Measurements from ENCODE around the gene SMIM35. TPM values are rescaled to one million over a fixed set of nuclear protein-coding genes. Genes with fewer than 3 reads are reported as not detected.

Gene SMIM35
- total RNA-seq, 1 experiment from 2014 or later = not detected

DNA sequence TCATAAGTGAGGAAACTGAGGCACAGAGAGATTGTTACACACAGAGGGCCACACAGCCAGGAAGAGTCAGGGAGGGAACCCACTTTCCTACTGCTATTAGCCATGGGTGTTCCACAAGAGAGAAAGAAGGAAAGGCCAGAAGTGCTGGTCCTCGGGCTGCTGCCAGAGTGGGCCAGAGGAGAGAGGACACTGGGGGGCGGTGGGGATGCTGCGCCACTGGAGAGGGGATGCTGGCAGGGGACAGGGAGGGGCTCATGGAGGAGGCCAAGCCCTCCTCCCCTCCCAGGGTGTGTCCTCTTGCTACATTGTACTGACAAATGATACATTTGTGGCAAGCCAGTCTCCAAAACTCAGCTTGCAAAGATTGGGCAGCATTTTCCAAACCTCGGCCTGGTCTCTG, 90.7 kb downstream of the SMIM35 start:
- H4K20me1 ChIP-seq (ENCODE audit: low read length) = no peaks in the 10 kb centered on the region
- ChIA-PET CTCF (no interaction called here), POLR2A (ENCODE audit: unreplicated experiment) (no interaction called here)
- H3K27ac ChIP-seq (ENCODE audit: low read length) = no peak overlapping the region
- ATAC-seq (no peak), DNase-seq (no peak)
- BruUV-seq (replicated peaks) = no TSS peak
- no peak overlapping the region for H3K4me3 ChIP-seq (ENCODE audit: low read length)
- H2AFZ ChIP-seq (ENCODE audit: low read length) = no peak overlapping the region
- TF ChIP-seq EZH2 (IDR thresholded peaks at IDR 0.05; ENCODE audit: low read length, unreplicated experiment) (no peak), EZH2phosphoT487 (IDR thresholded peaks at IDR 0.05; ENCODE audit: borderline replicate concordance, low read length) (no peak), CTCF (conservative IDR thresholded peaks at IDR 0.05; ENCODE audit: low read depth, low read length) (no peak)
- no peaks in the 10 kb centered on the region for H3F3A ChIP-seq (ENCODE audit: low read length, unreplicated experiment)
- intact Hi-C loops (cut with micrococcal nuclease) = no loop called here
- no peak overlapping the region for H3K9ac ChIP-seq (ENCODE audit: low read length)
- H3K27me3 ChIP-seq (ENCODE audit: low read length) = peaks cover 50% of the 10 kb centered on the region
- no peaks in the 10 kb centered on the region for H3K9me2 ChIP-seq (replicated peaks; ENCODE audit: low read length)
- no peak overlapping the region for H3K4me2 ChIP-seq (ENCODE audit: low read length)
- no peaks in the 10 kb centered on the region for H3K9me3 ChIP-seq (ENCODE audit: low read length)
- no peaks in the 10 kb centered on the region for H3K36me3 ChIP-seq (ENCODE audit: low read depth, low read length)
- H3K4me1 ChIP-seq (ENCODE audit: insufficient read depth, low read length) = no peaks in the 10 kb centered on the region
- H3K79me2 ChIP-seq (ENCODE audit: low read length) = no peaks in the 10 kb centered on the region

DNA sequence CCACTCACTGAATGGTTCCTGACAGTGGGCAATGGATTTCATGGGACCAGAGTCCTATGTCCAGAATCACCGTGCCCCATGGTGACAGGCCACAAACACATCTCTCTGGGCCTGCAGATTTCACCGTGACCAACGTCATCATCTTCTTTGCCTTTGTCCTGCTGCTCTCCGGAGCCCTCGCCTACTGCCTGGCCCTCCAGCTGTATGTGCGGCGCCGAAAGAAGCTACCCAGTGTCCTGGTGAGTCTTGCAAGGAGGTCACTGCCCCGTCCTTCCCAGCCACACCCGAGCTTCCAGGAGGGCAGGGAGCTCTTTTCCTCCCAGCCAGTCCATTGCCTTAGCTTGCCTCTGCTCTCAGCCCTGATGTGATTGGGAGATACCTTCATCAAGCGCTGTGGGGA, 91.3 kb downstream of the SMIM35 start:
- intact Hi-C loops (cut with micrococcal nuclease) = no loop called here
- Histone ChIP-seq H4K20me1 (ENCODE audit: low read length) (no peaks in the 10 kb centered on the region), H3K79me2 (ENCODE audit: low read length) (no peaks in the 10 kb centered on the region), H3K27ac (ENCODE audit: low read length) (no peak overlapping the region), H3K9me3 (ENCODE audit: low read length) (no peaks in the 10 kb centered on the region), H2AFZ (ENCODE audit: low read length) (no peak overlapping the region), H3K27me3 (ENCODE audit: low read length) (peaks cover 55% of the 10 kb centered on the region), H3F3A (ENCODE audit: low read length, unreplicated experiment) (no peaks in the 10 kb centered on the region), H3K4me2 (ENCODE audit: low read length) (no peak overlapping the region), H3K4me1 (ENCODE audit: insufficient read depth, low read length) (no peaks in the 10 kb centered on the region), H3K9ac (ENCODE audit: low read length) (no peak overlapping the region), H3K4me3 (ENCODE audit: low read length) (no peak overlapping the region), H3K36me3 (ENCODE audit: low read depth, low read length) (no peaks in the 10 kb centered on the region), H3K9me2 (replicated peaks; ENCODE audit: low read length) (no peaks in the 10 kb centered on the region)
- no peak for ATAC-seq
- BruUV-seq (replicated peaks) = no TSS peak
- ChIA-PET POLR2A (ENCODE audit: unreplicated experiment) (no interaction called here), CTCF (no interaction called here)
- TF ChIP-seq EZH2phosphoT487 (IDR thresholded peaks at IDR 0.05; ENCODE audit: borderline replicate concordance, low read length) = no peak
- TF ChIP-seq CTCF (conservative IDR thresholded peaks at IDR 0.05; ENCODE audit: low read depth, low read length) = no peak
- TF ChIP-seq EZH2 (IDR thresholded peaks at IDR 0.05; ENCODE audit: low read length, unreplicated experiment) = no peak
- no peak for DNase-seq

DNA sequence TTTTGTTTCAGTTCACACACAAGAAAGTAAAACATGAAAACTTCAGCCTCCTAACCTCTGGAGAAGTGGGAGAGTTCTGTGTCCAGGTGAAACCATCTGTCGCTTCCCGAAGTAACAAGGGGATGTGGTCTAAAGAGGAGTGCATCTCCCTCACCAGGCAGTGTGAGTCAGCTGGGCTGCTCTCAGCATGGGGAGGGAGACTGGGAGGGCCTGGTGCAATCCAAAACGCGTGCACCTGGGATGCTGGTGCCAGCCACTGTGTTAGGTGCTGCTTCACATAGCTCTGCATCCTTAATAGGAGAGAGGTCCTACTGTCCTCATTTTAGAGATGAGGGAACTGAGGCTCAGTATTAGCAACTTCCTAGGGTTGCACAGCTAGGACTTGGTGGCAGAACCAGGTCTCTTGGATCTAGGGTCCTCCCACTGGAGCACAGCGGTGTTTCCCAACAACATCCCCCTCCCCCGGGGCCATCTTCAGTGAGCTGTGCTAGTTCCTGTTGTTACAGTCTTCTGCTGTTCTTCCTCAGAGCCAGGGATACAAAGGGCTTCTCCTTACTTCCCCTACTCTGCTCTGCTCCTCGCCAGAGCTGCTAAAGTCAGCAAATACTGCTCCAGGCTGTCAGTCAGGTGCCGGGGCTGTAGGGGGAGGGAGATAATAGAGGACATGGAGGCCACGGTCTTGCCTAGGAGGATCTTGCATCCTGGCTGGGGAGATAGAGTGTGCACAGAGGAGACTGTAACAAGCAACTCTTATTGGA, 92.6 kb downstream of the SMIM35 start:
- no peak overlapping the region for H3K27ac ChIP-seq (ENCODE audit: low read length)
- ChIA-PET POLR2A (ENCODE audit: unreplicated experiment) (no interaction called here), CTCF (no interaction called here)
- H3K4me3 ChIP-seq (ENCODE audit: low read length) = no peak overlapping the region
- no peak overlapping the region for H2AFZ ChIP-seq (ENCODE audit: low read length)
- no peaks in the 10 kb centered on the region for H3K9me2 ChIP-seq (replicated peaks; ENCODE audit: low read length)
- no peak overlapping the region for H3K4me2 ChIP-seq (ENCODE audit: low read length)
- TF ChIP-seq EZH2 (IDR thresholded peaks at IDR 0.05; ENCODE audit: low read length, unreplicated experiment) (no peak), EZH2phosphoT487 (IDR thresholded peaks at IDR 0.05; ENCODE audit: borderline replicate concordance, low read length) (no peak)
- H3F3A ChIP-seq (ENCODE audit: low read length, unreplicated experiment) = no peaks in the 10 kb centered on the region
- no peaks in the 10 kb centered on the region for H3K9me3 ChIP-seq (ENCODE audit: low read length)
- no peak overlapping the region for H3K9ac ChIP-seq (ENCODE audit: low read length)
- ATAC-seq = no peak
- H3K4me1 ChIP-seq (ENCODE audit: insufficient read depth, low read length) = no peaks in the 10 kb centered on the region
- no peaks in the 10 kb centered on the region for H3K36me3 ChIP-seq (ENCODE audit: low read depth, low read length)
- no peaks in the 10 kb centered on the region for H4K20me1 ChIP-seq (ENCODE audit: low read length)
- DNase-seq = no peak
- no peaks in the 10 kb centered on the region for H3K79me2 ChIP-seq (ENCODE audit: low read length)
- H3K27me3 ChIP-seq (ENCODE audit: low read length) = peaks cover 67% of the 10 kb centered on the region
- intact Hi-C loops (cut with micrococcal nuclease) = no loop called here
- no TSS peak for BruUV-seq (replicated peaks)

Data from PC-3 (cell line).